GM21360 (cell line): Measurements from ENCODE around the gene GLT8D2.

Experiments
- ATAC-seq: cut with Tn5 transposase; IDR thresholded peaks from one replicate; pipeline ENCODE4 v1.9.1; 2021; ENCODE audit warnings: mild to moderate bottlenecking, moderate library complexity; ENCODE audit not compliant: unreplicated experiment

GLT8D2 gene

DNA sequence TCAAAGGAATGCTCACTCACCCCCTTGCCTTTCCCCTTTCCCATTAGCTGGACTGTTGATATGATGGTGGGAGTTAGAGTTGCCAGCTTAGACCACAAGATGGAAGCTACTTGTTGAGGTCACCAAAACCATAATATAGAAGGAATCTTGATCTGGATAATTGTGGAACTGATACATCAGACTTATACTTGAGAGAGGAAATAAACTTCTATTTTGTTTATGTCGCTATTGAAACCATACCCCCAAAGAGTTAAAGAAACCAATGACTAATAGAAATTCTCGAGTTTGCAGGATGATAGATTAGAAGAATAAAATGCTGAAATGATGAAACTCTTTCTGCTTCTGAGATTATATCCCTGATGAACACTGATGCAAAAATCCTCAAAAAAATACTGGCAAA is 46.4 kb downstream of the GLT8D2 start:
- no peak for ATAC-seq

DNA sequence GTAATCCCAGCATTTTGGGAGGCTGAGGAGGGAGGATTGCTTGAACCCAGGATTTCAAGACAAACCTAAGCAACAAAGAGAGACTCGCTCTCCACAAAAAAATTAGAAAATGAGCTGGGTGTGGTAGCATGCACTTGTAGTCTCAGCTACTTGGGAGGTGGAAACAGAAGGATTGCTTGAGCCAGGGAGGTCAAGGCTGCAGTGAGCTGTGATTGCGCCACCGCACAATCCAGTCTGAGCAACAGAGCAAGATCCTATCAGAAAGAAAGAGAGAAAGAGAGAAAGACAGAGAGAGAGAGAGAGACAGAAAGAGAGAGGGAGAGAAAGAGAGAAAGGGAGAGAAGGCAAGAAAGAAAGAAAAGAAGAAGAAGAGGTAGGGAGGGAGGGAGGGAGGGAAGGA is 47.3 kb downstream of the GLT8D2 start:
- ATAC-seq = no peak

DNA sequence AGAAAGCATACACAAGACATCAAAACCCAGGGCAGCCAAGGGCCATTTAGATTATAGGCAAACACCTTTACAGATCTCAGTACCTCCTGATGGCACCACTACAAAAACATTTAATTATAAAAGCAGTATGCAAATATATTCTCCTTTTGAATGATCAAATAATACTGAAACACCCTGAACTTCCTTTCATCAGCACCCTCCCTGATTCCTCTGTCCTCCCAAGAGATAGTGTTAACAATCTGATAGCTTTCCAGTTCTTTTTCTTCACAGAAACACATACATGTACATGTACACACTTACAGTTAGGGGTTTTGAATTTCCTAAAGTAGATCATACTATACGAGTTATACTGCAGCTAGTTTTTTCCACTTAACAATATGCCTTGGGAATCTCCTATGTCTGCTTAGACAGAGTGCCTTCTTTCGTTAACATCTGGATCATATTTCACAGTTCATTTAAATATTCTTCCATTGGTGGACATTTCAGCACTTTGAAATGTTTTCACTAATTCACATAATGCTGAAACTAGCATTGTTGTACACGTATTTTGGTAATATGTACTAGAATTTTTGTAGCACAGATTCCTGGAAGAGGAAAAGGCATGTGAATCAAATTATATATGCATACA is 49.1 kb downstream of the GLT8D2 start:
- no peak for ATAC-seq

DNA sequence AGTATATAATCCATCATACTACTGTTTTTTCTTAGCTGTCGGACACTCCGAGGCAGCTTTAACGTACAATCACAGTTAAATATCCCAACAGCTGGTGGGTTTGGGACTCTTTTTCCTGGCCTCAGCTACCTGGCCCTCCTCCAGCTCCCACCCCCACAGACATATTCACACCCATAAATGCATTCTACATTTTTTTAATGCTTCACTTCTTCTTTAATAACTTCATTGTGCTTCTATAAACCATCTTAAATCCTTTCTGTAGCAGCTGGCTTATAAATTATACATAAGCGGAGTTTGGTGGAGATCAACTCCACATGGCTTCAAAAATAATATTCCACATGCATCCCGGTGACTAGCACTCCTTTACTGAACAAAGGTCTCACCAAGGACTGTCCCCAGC is 51.0 kb downstream of the GLT8D2 start:
- ATAC-seq = no peak

DNA sequence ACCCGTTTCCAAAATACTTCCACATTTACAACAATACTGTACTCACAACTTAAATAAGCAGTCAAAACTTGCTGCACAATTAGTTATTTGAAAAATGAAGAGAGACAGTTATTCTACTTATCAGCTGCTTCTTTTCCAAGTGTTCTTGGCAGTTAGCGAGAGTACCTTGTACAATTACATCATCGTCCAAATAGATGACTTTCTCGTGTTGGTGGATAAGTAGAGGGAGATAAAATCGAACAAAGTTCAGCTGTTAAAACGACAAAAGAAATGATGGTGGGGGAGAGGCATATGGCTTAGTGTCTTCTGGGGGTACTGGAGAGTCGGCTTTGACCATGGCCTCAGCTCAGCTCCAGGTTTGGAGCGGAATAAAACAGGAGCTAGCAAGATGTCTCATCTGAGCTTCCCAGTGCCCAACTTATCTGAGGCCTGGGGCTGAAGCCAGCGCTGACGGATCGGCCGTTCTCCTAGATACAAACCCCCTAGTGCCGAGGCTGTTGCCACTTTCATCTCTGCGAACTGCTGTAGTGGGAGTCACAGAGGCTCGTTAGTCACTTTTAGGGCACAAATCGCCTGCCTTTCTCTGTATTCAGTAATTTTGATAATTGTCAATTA is 52.6 kb downstream of the GLT8D2 start:
- no peak for ATAC-seq

DNA sequence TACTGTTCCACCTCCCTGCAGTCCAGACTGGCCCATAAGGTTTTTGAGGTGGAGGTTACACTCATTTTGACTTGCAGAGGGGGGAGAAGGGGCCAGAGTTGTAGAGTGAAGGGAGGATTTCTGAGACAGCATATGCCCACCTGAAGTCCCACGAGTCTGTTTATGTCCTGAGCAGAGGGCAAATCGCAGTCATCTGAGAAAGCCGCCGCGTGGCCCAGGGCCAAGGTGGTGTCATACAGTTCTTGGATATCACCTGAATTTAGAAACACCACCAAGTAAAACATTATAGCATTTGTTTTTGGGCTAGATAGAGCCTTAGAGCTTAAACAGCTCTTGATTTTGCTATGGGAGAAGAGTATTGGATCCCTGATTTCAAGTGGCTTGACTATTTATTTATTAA is 53.4 kb downstream of the GLT8D2 start:
- no peak for ATAC-seq

DNA sequence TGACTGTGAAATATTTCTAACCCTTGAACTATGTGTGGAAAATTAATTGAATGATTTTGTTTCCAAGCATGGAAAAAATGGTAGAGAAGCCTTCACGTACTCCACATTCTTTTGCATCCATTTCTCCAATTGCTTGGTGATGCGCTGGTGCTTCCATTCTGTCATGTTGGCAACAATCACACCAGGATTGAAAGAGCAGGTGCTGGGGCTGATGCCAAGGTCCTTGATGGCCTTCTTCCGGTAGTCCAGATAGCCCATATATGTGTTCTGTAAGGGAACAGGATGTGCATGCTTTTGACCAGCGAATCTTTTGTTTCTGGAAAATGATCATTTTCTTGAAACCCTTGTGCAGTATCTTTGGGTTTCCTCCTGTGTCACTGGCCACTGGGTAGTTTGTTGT is 55.8 kb downstream of the GLT8D2 start:
- ATAC-seq = no peak

DNA sequence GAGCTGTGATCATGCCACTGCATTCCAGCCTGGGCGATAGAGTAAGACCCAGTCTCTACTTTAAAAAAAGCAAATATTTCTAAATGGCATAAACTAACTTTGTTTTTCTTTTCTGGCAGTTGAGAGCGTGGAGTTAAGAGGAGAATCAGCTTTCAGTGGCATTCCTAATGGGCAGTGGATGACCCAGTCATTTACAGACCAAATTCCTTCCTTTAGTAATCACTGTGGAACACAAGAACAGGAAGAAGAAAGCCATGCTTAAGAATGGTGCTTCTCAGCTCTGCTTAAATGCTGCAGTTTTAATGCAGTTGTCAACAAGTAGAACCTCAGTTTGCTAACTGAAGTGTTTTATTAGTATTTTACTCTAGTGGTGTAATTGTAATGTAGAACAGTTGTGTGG is 63.2 kb downstream of the GLT8D2 start:
- ATAC-seq = no peak

DNA sequence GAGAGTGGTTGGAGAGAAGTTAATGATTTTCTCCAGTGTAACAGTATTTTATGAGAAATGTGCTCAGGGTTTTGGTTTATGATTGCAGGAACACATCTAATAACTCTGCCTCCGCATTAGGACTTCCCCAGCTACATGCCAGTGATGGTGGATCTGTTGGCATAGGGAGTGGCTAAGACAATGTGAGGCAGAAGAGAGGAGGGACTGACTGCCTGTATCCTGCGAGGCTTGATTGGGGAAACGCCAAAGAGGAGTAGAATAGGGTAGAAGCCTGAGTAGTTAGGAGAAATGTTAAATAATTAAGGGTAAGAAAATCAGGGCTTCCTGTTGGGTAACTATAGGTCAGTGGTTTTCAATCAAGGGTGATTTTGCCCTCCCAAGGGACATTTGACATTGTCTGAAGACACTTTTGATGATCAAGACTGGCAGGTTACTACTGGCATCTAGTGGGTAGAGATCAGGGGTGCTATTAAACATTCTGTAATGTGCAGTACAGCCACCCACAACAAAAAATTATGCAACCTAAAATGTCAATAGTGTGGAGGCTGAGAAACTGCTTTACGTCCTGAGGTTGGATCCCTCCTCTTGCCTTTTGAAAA is 71.5 kb downstream of the GLT8D2 start:
- ATAC-seq = no peak

DNA sequence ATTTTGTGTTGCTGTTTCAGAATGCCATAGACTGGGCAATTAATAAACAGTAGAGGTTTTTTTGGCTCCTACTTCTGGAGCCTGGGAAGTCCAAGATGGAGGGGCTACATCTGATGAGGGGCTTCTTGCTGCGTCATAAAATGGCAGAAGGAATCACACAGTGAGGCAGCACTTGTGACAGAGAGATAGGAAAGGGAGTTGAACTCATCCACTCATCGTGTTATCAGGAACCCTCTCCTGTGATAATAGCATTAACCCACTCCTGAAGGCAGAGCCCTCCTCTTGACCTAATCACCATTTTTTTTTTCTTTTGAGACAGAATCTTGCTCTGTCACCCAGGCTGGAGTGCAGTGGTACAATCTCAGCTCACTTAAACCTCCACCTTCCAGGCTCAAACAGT is 74.6 kb downstream of the GLT8D2 start:
- ATAC-seq = no peak

DNA sequence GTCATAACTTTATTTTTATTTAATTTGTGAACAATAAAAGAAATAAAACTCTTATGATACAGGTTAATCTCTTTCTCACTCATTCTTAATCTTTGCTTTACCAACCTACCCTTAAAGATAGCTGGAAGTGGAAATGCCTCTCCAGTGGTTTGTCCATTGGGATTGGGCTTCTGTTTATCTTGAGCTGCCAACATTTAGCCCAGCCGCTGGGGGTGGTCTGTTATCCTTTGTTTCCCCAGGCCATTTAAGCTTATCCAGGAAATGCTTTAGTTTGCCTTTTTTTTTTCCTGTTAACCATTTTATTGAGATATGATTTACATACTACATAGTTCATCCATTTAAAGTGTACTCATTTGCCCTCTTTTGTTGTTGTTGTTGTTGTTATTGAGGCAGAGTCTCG is 76.1 kb downstream of the GLT8D2 start:
- no peak for ATAC-seq

DNA sequence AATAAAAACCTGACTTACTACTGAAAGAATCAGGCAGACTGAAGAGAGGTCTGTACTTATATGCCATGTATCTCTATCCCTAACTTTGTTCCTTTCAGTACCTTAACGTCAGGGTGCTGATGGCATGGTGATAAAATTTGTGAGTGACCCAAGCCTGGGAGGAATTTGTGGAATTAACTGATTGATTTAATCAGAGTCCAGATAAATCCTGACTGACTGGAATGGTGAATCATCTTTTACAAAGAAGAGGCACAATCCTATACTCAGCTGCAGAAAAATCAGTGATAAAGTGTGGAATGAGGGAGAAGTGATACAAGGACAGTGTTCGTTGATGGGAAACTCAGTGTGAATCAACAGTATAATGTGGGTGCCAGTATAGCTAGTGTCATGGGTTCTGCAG is 80.6 kb downstream of the GLT8D2 start:
- ATAC-seq = no peak

DNA sequence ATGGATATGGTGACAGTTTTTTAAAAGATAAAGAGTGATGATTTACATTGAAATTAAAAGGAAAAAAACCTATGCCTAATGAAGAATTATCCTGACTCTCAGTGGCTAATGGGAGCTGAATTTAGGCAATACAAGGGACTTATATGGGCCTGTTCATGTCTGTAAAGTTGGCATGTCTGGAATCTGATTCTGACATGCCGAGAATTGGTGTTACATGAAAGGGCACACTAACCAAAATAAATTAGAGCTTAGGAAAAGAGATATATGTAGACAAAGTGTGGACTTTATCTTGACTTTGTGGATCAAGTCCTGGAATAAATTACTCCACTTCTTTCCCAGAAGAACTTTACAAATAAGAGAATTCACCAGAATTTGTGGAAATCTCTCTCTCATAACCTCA is 83.3 kb downstream of the GLT8D2 start:
- no peak for ATAC-seq

DNA sequence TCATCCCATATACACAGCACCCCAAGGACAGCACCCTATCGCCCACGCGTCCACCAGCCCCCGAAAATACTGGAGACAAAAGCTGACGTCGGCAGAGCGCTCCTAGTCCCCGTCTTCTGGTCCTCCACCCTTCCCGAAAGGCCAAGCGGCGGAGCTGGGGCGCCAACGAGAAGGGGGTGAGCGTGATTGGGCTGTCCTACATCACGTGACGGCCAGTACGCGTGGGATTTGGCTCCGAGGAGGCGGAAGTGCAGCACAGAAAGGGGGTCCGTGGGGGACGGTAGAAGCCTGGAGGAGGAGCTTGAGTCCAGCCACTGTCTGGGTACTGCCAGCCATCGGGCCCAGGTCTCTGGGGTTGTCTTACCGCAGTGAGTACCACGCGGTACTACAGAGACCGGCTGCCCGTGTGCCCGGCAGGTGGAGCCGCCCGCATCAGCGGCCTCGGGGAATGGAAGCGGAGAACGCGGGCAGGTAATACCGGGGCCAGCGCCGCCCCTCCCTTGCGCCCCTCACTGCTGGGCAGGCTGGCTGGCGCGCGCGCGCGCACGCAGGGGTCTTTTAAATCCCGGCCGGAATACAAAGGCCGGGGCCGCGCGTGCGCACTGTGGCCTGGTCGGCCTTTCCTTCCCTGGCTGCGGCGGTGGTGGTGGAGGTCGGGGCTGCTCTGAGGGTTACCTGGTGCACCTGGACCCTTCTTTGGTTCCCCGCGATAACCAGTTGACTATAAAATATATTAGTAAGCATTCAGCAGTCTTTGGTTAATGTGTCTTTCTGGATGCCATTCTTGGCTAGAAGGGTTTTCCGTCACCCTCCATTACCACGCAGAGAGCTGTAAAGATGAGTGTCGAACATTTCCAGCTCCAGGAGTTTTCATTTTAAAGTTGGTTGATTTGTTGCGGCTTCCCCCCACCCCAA is 84.1 kb downstream of the GLT8D2 start, which contains the start of gene TDG:
Gene TDG, plus strand, starts transcription at position 283 of the 915 bp plus-strand sequence. Its CDS starts 166 bp downstream, at position 449.
- peak; percentile 91 for ATAC-seq

DNA sequence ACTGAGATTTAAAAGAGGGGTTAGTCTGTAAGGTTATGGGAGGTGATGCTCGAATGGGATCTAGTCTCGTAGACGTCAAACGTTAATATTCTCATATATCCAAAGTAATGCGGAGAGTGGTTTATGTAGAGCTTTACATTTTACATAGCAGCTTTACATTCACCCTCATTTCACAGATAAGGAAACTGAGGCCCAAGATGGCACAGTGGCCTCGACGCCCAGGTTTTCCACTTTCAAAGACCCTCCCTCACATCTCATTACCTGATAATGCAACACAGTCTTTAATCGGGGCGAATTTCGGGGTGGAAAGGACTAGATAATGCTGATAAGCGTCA is 84.8 kb downstream of the GLT8D2 start:
- no peak for ATAC-seq

DNA sequence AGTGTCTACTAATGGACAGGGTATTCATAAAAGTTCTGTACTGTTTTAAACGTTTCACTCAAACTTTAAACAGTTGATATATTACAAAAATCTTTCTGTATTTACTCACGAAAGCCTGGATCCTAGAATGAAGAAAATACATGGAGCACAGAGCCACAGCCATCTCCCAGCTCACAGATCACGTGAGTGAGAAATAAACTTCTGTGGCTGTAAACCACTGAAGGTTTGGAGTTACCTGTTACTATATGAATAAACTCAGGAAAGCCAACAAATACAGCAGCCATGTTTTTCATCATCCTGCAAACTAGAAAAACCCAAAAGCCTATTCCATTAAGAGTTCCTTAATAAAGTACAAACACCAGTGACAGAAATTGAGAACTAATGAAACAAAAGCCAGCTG is 85.2 kb downstream of the GLT8D2 start:
- no peak for ATAC-seq

DNA sequence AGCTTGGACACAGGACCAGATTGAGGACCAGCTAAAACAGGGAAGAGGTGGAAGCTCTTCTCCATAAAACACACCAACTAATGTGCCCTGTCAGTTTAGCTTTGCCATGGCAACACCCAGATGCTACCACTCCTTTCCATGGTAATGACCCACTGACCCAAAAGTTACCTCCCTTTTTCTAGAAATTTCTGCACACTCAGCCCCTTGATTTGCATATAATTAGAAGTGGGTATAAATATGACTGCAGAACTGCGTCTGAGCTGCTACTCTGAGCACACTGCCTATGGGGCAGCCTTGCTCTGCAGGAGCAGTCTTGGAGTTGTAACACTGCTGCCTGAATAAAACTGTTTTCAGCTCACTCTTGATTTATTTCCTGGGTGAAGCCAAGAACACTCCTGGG is 87.5 kb downstream of the GLT8D2 start:
- ATAC-seq = no peak

DNA sequence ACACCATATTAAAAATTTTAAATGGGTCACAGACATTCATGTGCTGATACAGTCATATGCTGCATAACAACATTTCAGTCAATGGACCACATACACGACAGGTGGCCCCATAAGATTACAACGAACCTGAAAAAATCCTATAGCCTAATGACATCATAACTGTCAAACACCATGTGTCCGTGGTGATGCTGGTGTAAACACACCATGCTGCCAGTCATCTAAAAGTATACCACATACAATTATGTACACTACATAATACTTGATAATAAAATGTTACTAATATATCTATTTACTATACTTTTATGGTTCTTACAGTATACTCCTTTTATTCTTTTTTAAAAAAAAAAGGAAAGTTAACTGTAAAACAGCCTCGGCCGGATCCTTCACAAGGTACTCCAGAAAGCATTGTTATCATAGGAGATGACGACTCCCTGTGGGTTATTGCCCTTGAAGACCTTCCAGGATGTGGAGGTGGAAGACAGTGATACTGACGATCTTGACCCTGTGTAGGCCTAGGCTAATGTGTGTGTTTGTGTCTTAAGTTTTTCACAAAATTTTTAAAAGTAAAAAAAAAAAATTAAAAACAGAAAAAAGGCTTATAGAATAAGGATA is 89.3 kb downstream of the GLT8D2 start:
- no peak for ATAC-seq

DNA sequence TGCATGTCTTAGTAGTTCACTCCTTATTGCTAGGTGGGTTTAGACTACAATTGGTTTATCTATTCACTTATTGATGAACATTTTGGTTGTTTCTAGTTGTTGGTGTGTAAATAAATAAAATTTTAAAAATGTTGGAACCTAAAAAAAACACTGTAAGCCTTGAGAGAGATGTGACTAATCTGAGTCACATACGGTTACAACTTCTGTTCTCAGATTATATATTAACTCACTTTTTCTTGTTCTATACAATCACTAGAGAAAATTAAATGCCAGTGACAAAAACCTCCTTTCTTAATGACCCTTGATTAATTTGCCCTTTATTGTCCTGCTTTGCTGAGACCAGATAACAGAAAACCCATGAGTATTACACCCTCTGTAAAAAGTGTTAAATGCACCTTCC is 91.4 kb downstream of the GLT8D2 start:
- ATAC-seq = no peak

DNA sequence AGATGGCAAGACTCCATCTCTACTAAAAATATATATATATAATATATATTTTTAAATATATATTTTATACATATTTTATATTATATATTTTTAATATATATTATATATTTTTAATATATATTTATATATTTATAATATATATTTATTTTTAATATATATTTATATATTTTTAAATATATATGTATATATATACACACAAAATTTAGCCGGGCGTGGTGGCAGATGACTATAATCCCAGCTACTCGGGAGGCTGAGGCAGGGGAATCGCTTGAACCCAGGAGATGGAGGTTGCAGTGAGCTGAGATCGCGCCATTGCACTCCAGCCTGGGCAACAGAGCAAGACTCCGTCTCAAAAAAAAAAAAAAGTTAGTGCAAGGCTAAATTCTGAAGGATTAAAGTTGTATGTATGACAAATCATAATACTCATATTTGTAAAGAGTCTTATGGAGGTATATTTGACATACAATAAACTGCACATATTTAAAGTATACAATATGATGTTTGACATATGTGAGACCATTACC is 92.1 kb downstream of the GLT8D2 start:
- no peak for ATAC-seq

DNA sequence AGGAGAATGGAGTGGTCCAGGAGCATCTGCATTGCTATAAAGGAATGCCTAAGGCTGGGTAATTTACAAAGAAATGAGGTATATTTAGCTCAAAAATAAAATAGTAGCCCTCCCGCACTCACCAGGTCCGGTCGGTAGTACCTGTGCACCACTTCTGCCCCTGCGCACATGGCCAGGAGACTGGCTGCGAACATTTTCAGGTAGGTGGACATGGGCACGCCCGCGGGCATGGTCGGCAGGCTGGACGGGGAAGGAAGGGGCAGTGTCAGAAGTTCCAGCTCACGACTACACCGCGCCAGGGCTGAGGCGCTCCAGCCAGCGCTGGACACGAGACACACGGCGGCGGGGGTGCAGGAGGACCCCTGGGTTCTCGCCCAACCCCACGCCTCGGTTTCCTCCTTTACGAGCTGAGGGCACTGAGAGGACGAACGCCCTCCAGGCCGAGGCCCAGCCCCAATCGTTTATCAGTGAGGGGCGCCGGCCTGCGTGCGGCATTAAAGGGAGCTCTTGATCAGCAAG is 93.4 kb downstream of the GLT8D2 start:
- peak; percentile 35 for ATAC-seq
